Measurements from ENCODE around the gene TUBB3.

- TF ChIP-seq POLR2A (IDR thresholded peaks at IDR 0.05) (no peak), CTCF (IDR thresholded peaks at IDR 0.05) (no peak)
Measured at GRCh38 chr16:89973654-89974335, 50.7 kb downstream of the TUBB3 start.

Data from lower leg skin (tissue), 3 donors.